ENCODE data around the gene TBC1D13. TPM values are rescaled to one million over a fixed set of nuclear protein-coding genes. Genes with fewer than 3 reads are reported as not detected.
"Not testable (repeated sequence)": the region's sequence is repeated elsewhere in the genome, so short reads cannot be mapped to it uniquely, and the experiment has no call there.

Gene TBC1D13
- total RNA-seq, 1 donor from 2014 or later = 13.1 TPM

DNA sequence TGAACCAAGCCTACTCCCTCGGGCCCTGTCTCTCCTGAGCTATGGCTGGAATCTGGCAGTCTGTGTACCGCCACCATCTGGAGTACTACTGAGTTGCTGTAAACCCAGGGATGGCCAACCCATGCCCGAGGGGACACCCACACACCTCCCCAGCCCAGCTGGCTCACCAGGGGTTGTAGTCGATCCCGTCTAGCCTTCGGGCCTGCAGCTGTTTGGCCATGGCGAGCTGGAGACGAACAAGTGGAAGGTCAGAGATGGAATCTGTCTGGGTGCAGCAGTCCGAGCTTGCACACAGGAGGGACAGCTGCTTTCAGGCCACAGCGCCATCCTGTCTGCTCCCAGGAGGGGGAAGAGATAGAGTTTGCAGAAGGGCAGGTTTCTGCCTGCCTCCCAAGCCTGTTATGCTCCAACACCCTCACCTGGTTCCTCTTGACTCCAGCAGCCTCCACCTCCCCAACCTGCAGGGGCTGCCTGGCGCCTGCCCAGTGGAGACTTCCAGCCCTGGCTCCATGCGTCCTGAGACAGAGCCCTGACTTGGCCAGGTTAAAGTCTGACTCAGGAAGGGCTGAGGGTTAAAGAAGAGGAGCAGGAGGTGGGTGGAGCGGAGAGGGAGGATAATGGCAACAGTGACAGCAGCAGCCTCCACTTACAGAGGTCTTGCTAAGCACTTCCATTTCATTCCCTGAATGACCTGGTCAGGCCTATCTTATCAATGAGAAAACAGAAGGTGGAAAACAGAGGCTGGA lies 58.3 kb downstream of the TBC1D13 start:
- no peak for DNase-seq (ENCODE audit: low read depth in 2 of 2)

DNA sequence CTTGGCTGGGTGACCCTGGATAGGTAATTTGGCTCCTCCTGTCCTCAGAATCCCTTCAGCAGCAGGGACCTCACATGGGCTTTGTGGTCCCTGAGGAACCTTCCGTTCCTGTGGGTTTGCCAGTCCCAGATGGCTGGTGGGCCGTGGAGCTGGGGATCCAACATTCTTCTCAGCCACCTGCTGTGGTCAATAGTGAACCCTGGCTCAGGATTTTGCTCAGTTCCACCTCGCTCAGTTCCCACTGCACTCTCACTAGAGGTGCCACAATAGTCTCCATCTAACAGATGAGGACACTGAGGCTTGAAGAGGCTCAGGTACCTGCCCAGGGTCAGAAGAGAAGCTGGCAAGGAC lies 59.6 kb downstream of the TBC1D13 start:
- DNase-seq (ENCODE audit: low read depth in 2 of 2) = no peak

DNA sequence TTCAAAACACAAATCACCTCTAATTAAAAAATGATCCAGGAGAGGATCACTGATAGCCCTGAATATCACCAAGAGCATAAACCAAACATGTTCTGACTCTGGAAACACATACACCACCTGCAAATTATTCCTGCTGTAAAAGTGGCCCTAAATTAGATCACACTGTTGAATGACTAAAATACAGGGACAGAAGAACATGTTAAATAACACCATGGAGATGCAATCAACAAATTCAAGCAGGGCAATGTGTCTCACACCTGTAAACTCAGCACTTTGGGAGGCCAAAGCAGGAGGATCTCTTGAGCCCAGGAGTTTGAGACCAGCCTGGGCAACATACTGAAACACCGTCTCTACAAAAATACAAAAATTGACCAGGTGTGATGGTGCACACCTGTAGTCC lies 60.8 kb downstream of the TBC1D13 start:
- DNase-seq (ENCODE audit: low read depth in 2 of 2) = no peak

DNA sequence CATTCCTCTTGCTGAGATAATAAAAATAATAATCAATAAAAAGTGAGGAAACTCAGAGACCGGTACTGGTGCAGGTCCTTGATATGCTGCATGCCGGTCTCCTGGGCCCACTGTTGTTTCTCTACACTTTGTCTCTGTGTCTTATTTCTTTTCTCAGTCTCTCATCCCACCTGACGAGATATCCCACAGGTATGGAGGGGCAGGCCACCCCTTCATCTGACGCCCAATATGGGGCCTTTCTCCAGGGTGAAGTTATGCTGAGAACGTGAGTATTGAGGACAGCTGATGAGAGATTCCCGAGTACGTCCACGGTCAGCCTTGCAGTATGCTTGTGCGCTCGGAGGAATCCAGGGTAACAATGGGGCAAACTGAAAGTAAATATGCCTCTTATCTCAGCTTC lies 64.0 kb downstream of the TBC1D13 start:
- not testable (repeated sequence) for DNase-seq (ENCODE audit: low read depth in 2 of 2)

DNA sequence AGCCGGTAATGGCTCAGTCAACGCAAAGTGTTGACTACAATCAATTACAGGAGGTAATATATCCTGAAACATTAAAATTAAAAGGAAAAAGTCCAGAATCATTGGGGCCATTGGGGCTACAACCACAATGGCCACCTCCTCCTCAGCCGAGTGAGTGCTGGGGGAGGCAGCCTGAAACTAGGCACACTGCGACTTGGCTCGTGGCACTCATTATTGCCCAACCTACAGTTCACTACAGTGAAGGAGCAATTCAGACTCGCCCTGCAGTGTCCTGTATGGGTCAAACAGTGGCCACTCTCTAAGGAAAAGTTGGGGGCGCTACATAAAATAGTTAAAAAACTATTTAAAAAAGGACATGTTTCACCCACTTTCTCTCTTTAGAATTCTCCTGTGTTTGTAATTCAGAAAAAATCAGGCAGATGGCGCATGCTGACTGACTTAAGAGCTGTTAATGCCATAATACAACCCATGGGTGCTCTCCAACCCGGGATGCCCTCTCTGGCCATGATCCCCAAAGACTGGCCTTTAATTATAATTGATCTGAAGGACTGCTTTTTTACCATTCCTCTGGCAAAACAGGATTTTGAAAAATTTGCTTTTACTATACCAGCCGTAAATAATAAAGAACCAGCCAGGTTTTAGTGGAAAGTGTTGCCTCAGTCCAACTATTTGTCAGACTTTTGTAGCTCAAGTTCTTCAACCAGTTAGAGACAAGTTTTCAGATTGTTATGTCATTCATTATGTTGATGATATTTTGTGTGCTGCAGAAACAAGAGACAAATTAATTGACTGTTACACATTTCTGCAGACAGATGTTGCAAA lies 64.9 kb downstream of the TBC1D13 start:
- DNase-seq (ENCODE audit: low read depth in 2 of 2) = peak; percentile 62 to 69

DNA sequence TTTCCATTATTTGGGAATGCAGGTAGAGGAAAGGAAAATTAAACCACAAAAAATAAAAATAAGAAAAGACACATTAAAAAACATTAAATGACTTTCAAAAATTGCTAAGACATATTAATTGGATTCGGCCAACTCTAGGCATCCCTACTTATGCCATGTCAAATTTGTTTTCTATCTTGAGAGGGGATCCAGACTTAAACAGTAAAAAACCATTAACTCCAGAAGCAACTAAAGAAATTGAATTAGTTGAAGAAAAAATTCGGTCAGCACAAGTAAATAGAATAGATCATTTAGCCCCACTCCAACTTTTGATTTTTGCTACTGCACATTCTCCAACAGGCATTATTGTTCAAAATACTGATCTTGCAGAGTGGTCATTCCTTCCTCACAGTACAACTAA lies 65.6 kb downstream of the TBC1D13 start:
- not testable (repeated sequence) for DNase-seq (ENCODE audit: low read depth in 2 of 2)

DNA sequence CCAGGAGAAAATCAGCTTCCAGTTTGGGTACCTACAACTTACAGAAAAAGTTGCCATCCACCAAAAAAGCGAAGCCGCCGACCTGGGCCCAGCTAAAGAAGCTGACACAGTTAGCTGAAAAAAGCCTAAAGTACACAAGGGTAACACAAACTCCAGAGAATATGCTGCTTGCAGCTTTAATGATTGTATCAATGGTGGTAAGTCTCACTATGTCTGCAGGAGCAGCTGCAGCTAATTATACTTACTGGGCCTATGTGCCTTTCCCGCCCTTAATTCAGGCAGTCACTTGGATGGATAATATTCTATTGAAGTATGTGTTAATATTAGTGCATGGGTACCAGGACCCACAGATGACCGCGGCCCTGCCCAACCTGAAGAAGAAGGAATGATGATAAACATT lies 67.4 kb downstream of the TBC1D13 start:
- DNase-seq (ENCODE audit: low read depth in 2 of 2) = not testable (repeated sequence)

DNA sequence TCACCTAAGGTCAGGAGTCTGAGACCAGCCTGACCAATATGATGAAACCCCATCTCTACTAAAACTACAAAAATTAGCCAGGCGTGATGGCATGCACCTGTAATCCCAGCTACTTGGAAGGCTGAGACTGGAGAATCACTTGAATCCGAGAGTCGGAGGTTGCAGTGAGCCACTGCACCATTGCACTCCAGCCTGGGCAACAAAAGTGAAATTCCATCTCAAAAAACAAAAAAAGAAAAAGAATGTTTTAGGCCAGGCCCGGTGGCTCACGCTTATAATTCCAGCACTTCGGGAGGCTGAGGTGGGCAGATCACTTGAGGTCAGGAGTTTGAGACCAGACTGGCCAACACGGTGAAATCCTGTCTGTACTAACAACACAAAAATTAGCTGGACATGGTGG lies 71.4 kb downstream of the TBC1D13 start:
- not testable (repeated sequence) for DNase-seq (ENCODE audit: low read depth in 2 of 2)

Other genes with a start within 250 kb of the TBC1D13 start
- gene SPTAN1, start 234.7 kb upstream of the TBC1D13 start, total RNA-seq = 412 and 449 TPM in 2 replicates
- gene DYNC2I2, start 130.4 kb upstream of the TBC1D13 start, total RNA-seq = 36.3 and 43.6 TPM in 2 replicates
- 308 and 320 TPM in 2 replicates for gene SET, start 98.0 kb upstream of the TBC1D13 start, total RNA-seq
- gene PKN3, start 84.8 kb upstream of the TBC1D13 start, total RNA-seq = 8.1 and 8.9 TPM in 2 replicates
- gene ZDHHC12, start 63.1 kb upstream of the TBC1D13 start, total RNA-seq = 43.4 and 44.6 TPM in 2 replicates
- 11.1 and 12.7 TPM in 2 replicates for gene ZER1, start 15.3 kb upstream of the TBC1D13 start, total RNA-seq
- gene ENDOG, start 31.2 kb downstream of the TBC1D13 start, total RNA-seq = 21.6 and 29.6 TPM in 2 replicates
- gene SPOUT1, start 42.5 kb downstream of the TBC1D13 start, total RNA-seq = 10.9 and 24.4 TPM in 2 replicates
- gene KYAT1, start 94.7 kb downstream of the TBC1D13 start, total RNA-seq = 3.5 and 5.6 TPM in 2 replicates
- 62.1 and 101 TPM in 2 replicates for gene LRRC8A, start 94.9 kb downstream of the TBC1D13 start, total RNA-seq
- gene PHYHD1, start 133.7 kb downstream of the TBC1D13 start, total RNA-seq = 0.20 and 0.22 TPM in 2 replicates
- gene DOLK, start 160.3 kb downstream of the TBC1D13 start, total RNA-seq = 22.0 and 40.9 TPM in 2 replicates
- 27.0 and 40.1 TPM in 2 replicates for gene NUP188, start 160.4 kb downstream of the TBC1D13 start, total RNA-seq
- 20.0 and 28.6 TPM in 2 replicates for gene SH3GLB2, start 241.1 kb downstream of the TBC1D13 start, total RNA-seq
- gene MIGA2, start 249.4 kb downstream of the TBC1D13 start, total RNA-seq = 13.5 and 16.9 TPM in 2 replicates